Sigmoid colon (tissue), 4 donors: Measurements from ENCODE around the gene CERS1.

Experiments
- CTCF ChIP-seq, 4 experiments: fragments of 450-650 bp in 3 of 4; fragments of 200-600 bp in 1 of 4; IDR thresholded peaks; one replicate each; pipeline ENCODE4 v1.5.1; 2016 to 2019; ENCODE audit warnings: antibody characterized with exemption in 4 of 4, mild to moderate bottlenecking in 3 of 4, moderate library complexity in 2 of 4
- EP300 ChIP-seq, 4 donors: sonication (generic); formaldehyde crosslinking; IDR thresholded peaks; one replicate each; pipeline ENCODE4 v1.6.1; 2017; ENCODE audit warnings: antibody characterized with exemption in 4 of 4
- POLR2A ChIP-seq, 2 donors: fragments of 450-650 bp; IDR thresholded peaks; one replicate each; pipeline ENCODE4 v1.6.1; 2016; ENCODE audit warnings: antibody characterized with exemption in 2 of 2, mild to moderate bottlenecking in 2 of 2, moderate library complexity in 2 of 2
- POLR2AphosphoS5 ChIP-seq, 4 donors: sonication (generic); formaldehyde crosslinking; IDR thresholded peaks; one replicate each; pipeline ENCODE4 v1.6.1; 2017; ENCODE audit warnings: antibody characterized with exemption in 4 of 4

GRCh38 chr19:18905058-18905456 is 9.1 kb upstream of the CERS1 start:
- TF ChIP-seq CTCF (IDR thresholded peaks at IDR 0.05): no peak
- no peak for TF ChIP-seq POLR2A (IDR thresholded peaks at IDR 0.05)
- no peak for TF ChIP-seq POLR2AphosphoS5 (IDR thresholded peaks at IDR 0.05)
- no peak for TF ChIP-seq EP300 (IDR thresholded peaks at IDR 0.05)
